Subcutaneous abdominal adipose tissue (tissue), 5 donors: ENCODE results near the gene NES.

Source experiments
- H3K27ac ChIP-seq: one replicate; pipeline ENCODE4 v1.7.0; 2013; ENCODE audit warnings: low read depth, mild to moderate bottlenecking, inconsistent platforms, low read length, moderate library complexity
- H3K27me3 ChIP-seq, 5 donors: one replicate each; pipeline ENCODE4 v1.7.0; 2013; ENCODE audit warnings: low read length in 5 of 5, inconsistent platforms in 1 of 5; ENCODE audit not compliant: control insufficient read depth in 5 of 5, insufficient read depth in 4 of 5
- H3K36me3 ChIP-seq, 5 donors: one replicate each; pipeline ENCODE4 v1.7.0; 2013; ENCODE audit warnings: low read length in 5 of 5; ENCODE audit not compliant: control insufficient read depth in 5 of 5, insufficient read depth in 5 of 5
- H3K4me1 ChIP-seq, 5 donors: one replicate each; pipeline ENCODE4 v1.7.0; 2013; ENCODE audit warnings: low read length in 5 of 5, mild to moderate bottlenecking in 3 of 5, moderate library complexity in 1 of 5; ENCODE audit not compliant: control insufficient read depth in 5 of 5, insufficient read depth in 5 of 5
- H3K4me3 ChIP-seq, 5 donors: one replicate each; pipeline ENCODE4 v1.7.0; 2013; ENCODE audit warnings: low read length in 5 of 5, low read depth in 1 of 5
- H3K9ac ChIP-seq, 5 donors: one replicate each; pipeline ENCODE4 v1.7.0; 2013; ENCODE audit warnings: low read length in 5 of 5, mild to moderate bottlenecking in 4 of 5, moderate library complexity in 3 of 5
- H3K9me3 ChIP-seq, 5 donors: one replicate each; pipeline ENCODE4 v1.7.0; 2013; ENCODE audit warnings: low read length in 5 of 5; ENCODE audit not compliant: control insufficient read depth in 5 of 5
- donor health status: healthy.
- donor health status: healthy.
- donor health status: healthy.
- donor health status: healthy.
- donor health status: healthy.

NES gene

DNA sequence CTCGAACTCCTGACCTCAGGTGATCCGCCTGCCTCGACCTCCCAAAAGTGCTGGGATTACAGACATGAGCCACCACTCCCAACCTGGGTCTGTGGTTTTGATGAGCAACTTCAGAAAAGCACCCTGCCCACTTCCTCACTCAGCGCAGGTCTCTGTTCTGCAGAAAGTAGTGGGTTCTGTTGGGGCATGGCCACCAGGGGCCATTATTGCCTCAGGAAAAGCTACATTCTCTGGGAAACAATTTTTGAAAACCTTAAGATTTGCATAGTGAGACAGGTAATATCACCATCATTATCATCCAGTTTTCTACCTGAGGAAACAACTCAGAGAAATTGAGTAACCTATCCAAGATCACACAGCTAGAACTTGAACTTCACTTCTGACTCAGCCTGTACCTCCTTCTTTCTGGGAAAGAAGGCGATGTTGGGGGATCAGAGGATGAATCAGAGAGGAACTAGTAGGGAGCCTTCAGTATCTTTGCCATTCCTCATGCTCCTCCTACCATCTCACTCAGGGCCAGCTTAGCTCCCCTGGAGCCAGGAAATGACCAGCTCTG is 7.1 kb upstream of the NES start:
- H3K9me3 ChIP-seq, result no peaks in the 10 kb centered on the region
- peaks cover 6 to 44% (median 19%) of the 10 kb centered on the region in 5 donors for H3K27me3 ChIP-seq
- H3K9ac ChIP-seq, result no peak overlapping the region
- no peak overlapping the region for H3K27ac ChIP-seq
- H3K4me3 ChIP-seq, result no peak overlapping the region
- H3K4me1 ChIP-seq, result peaks cover 0 to 2% (median 0%) of the 10 kb centered on the region in 5 donors
- H3K36me3 ChIP-seq, result no peaks in the 10 kb centered on the region

DNA sequence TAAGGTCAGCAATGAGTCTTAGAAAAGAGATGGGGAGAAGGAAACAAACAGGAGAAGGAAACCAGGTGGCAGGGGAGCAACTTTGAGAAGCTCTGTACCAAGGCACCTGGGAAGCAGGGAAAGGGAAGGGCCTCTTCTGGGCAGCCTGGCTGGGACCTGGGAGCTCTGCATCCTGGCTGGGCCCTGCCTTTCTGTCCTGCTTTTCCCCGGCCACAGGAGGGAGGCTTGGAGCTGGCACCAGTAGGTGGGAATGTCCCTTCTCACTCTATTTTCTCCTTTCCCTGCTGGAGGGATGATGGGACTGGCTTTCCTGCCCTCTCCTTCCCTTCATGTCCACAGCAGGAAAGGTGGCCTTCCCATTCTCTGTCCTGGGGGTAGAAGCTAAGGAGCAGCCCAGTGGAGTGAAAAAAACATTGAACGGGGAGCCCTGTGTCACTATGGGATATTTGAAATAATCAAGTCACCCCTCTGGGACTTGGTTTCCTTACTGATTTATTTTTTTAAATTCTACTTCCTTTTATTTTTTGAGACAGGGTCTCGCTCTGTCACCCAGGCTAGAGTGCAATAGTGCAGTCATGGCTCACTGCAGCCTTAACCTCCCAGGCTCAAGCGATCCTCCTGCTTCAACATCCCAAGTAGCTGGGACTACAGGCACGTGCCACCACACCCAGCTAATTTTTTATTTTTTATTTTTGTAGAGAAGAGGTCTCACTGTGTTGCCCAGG is 5.1 kb upstream of the NES start:
- H3K4me1 ChIP-seq, result peaks cover 0 to 7% (median 7%) of the 10 kb centered on the region in 5 donors
- peaks cover 9 to 47% (median 23%) of the 10 kb centered on the region in 5 donors for H3K27me3 ChIP-seq
- H3K36me3 ChIP-seq, result no peaks in the 10 kb centered on the region
- H3K27ac ChIP-seq, result no peak overlapping the region
- H3K9ac ChIP-seq, result no peak overlapping the region
- no peak overlapping the region for H3K4me3 ChIP-seq
- no peaks in the 10 kb centered on the region for H3K9me3 ChIP-seq

DNA sequence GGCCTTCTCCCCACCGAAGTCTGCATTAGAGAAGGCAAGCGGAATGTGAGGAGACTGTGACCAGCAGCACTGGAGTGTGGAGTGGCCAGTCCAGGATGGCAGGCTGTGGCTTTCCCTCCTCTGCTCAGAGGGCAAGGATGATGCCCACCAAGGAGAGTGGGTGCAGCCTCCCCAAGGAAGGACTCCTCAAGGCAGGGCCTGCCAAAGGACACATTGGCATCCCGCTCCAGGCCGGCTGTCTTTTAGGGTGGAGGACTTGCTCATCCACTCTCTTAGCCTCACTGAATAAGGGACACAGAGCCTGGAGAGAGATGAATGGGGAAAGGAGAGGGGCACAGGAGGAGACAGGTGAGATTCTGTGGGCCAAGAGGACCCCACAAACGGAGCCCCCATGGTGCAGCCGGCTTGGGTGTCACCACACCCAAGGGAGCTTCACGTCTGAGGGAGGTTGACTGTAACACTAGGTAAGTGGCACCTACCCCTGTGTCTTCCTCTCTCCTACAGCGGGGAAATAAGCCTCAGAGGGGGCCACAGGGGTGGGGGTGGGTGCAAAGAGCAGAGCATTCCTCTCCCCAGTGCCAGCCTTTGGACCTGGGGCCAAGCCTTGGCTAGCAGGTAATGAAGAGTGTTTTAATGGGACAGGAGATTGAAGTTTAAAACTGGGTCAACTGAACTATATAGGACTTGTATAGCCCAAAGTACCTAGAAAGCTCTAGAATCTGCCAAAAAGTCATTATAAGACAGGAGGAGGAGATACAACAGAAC is 4.2 kb upstream of the NES start:
- no peak overlapping the region for H3K9ac ChIP-seq

DNA sequence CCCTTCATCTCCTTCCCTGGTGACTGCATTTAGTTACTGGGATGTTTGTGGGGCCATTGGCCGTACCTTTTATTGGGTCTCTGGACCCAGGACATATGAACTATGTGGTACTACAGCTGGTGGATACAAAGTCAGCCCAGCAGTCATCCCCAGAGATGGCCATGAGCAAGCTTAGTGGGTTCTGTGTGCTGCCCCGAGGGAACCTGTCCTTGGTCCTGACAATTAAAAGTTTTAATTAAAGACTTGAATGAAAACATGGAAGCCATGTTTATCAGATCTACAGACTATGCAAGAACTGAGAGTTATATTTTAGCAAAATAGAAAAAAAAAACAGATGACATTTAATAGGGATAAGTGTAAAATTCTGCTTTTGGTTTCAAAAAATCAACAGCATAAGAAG is 2.8 kb upstream of the NES start:
- H3K9ac ChIP-seq, result no peak overlapping the region
- no peak overlapping the region for H3K27ac ChIP-seq
- peaks cover 0 to 26% (median 18%) of the 10 kb centered on the region in 5 donors for H3K4me1 ChIP-seq
- H3K36me3 ChIP-seq, result peaks cover 0 to under 1% (median 0%) of the 10 kb centered on the region in 5 donors
- H3K27me3 ChIP-seq, result peaks cover 13 to 64% (median 34%) of the 10 kb centered on the region in 5 donors
- no peak overlapping the region for H3K4me3 ChIP-seq
- H3K9me3 ChIP-seq, result no peaks in the 10 kb centered on the region

More for the DNA sequence above, 4.2 kb upstream of the NES start:
- peaks cover 13 to 56% (median 24%) of the 10 kb centered on the region in 5 donors for H3K27me3 ChIP-seq
- H3K27ac ChIP-seq, result no peak overlapping the region
- no peak overlapping the region for H3K4me3 ChIP-seq
- H3K9me3 ChIP-seq, result no peaks in the 10 kb centered on the region
- H3K36me3 ChIP-seq, result no peaks in the 10 kb centered on the region
- H3K4me1 ChIP-seq, result peaks cover 0 to 15% (median 12%) of the 10 kb centered on the region in 5 donors

DNA sequence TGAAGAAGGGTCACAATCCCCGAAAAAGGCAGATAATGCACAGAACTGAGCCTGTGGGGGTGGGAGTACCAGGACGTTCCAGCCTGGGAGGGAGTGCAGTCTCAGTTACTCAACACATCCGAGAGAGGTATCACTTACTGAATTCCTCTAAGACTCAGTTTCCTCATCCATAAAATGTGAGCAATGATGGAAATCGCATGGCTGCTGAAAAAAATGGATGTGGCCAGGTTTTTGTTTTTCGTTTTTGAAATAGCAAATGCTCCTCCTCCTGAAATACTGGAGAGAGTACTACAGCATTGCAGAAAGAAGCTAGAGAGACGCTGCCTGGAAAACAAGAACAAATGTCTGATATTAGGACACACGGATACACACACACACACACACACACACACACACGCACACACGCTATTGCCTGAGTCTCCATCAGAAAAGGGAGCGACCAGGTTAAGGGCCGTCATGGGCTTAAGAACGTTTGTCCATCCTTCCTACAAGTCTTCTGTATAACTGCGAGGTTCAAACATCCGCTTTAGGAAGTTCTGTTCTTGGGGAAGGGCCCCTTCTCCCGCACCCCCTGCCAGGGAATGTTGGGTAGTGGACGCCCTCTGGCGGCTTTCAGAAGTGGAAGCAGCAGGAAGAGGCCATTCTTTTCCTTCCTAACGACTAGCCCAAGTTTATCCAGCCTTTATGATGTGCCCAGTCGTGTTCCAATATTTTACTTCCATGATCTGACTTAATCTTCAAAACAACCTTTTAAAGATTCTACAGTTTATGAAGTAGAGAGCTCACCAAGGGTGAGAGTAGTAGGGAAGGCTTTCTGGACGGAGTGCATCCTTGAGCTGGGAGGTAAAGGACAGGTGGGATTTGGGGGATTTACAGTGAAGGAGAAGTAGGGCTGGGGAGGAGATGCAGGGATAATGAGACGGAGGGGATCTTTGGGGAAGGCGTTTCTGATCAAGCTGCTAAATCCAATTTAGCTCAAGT is 699 bp upstream of the NES start:
- Histone ChIP-seq H3K36me3 (peaks cover 0 to 15% (median 8%) of the 10 kb centered on the region in 5 donors), H3K9ac (peak overlapping the region in 1 of 5 donors; percentile 66), H3K27ac (peak overlapping the region; percentile 52), H3K4me3 (peak overlapping the region; percentile 21 to 72 (median 69)), H3K4me1 (peaks cover 0 to 45% (median 28%) of the 10 kb centered on the region in 5 donors), H3K27me3 (peaks cover 19 to 65% (median 34%) of the 10 kb centered on the region in 5 donors), H3K9me3 (no peaks in the 10 kb centered on the region)

DNA sequence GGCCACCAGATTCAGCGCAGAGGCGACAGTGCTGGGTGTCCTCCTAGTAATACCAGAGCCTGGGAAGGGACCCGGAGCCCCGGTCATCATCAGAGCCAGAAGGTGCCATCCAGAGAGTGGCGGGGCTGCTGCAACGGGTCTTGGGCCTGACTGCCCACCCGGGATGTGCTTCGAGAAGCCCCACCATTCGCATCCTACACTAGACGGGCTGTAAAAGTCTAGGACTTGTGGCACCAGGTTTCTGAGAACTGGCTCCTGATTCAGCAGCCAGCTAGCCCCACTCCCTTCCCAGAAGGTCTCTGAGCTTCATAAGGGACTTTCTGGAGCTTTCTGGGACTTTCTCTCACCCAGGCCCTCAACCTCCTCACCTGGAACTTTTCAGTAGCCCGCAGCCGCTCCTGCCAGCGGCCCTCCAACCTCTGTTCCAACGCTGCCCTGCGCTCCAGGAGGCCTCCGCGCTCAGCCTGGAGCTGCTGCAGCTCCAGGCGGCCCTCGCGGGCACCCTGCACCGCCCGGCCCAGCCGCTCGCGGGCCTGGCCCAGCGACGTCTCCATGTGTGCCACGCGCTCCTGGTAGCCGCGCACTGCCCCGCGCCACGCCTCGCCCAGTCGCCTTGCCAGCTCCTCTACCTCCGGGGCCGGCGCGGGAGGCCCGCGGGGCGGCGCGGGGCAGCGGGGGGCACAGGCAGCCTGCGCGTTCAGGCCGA is 940 bp downstream of the NES start:
- H3K9me3 ChIP-seq, result no peaks in the 10 kb centered on the region
- peaks cover 0 to 24% (median 8%) of the 10 kb centered on the region in 5 donors for H3K36me3 ChIP-seq
- peak overlapping the region; percentile 1 to 70 (median 69) for H3K4me3 ChIP-seq
- H3K27me3 ChIP-seq, result peaks cover 17 to 58% (median 30%) of the 10 kb centered on the region in 5 donors
- peaks cover 0 to 50% (median 28%) of the 10 kb centered on the region in 5 donors for H3K4me1 ChIP-seq
- H3K27ac ChIP-seq, result peak overlapping the region; percentile 62
- peak overlapping the region in 3 of 5 donors; percentile 31 to 72 (median 47) for H3K9ac ChIP-seq

DNA sequence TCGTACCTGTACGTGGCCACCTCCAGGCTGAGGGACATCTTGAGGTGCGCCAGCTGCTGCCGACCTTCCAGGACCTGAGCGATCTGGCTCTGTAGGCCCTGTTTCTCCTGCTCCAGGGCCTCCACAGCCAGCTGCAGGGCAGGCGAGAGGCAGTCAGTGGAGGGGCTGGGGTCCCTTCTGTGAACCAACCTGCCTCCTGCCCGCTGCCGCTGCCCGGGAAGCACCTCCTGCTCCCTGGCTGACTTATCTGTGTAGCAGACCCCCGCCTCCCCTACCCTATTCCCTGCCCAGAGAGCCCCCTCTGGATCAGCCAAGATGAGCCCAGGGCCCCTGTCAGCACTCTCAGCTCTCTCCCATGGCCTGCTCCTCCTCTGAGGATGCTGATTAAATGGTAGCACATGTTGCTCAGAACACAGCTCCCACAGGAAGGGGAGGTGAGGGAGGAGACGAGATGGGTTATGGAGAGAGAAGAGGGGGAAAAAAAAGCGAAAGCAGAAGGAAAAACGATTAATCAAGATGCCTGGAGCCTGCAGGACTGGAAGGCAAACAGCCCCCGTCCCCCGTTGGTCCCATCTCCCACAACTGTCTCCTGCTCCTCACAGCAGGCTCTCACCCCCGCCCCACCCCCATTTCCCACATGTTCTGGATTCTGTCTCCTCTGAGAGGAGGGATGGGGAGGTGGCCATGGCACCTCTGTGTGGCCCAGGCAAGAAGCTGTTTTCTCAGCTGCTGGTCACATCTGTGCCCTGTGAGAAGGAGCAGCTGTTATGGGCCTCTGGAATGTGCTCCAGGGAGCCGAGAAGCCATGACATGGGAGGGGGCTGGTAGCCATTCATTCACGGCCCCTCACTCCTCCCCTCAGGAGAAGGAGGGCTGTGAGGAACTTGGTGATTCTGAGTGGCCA is 1.7 kb downstream of the NES start:
- Histone ChIP-seq H3K9me3 (no peaks in the 10 kb centered on the region), H3K4me3 (peak overlapping the region in 4 of 5 donors; percentile 48 to 70 (median 69)), H3K27me3 (peaks cover 13 to 57% (median 25%) of the 10 kb centered on the region in 5 donors), H3K27ac (peak overlapping the region; percentile 62), H3K4me1 (peaks cover 0 to 56% (median 28%) of the 10 kb centered on the region in 5 donors), H3K36me3 (peaks cover 0 to 28% (median 8%) of the 10 kb centered on the region in 5 donors), H3K9ac (peak overlapping the region in 3 of 5 donors; percentile 47 to 72 (median 47))

DNA sequence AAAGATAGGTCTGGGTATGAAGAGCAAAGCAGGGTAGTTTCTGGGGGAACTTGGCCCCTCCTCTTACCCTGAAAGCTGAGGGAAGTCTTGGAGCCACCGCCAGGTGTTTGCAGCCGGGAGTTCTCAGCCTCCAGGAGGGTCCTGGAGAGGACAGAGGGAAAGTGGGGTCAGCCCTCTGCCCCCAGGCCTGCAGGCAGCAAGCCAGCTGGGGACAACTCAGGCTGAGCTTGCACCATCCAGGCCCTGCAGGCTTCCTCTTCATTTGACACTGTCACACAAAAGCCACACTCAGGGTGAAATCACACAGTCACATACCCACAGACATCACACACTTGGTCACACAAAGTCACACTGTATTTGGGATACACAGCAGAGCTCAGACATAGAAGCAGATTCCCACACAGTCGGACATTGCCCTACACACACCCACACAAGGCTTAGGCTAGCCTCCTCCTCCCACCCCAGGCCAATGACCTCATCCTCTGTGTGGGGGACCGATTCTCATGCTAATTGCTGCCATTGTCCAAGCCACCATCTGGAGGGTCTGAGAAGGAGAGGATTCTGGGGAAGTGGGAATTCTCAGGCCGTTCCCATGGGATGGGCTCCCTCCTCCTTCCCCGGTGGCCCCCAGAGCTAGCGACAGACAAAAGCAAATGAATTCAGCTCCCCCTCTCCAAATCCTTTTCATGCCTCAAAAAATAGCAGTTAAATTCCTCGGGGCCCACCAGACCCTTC is 3.7 kb downstream of the NES start:
- Histone ChIP-seq H3K4me3 (peak overlapping the region in 1 of 5 donors; percentile 69), H3K4me1 (peaks cover 2 to 75% (median 32%) of the 10 kb centered on the region in 5 donors), H3K27me3 (peaks cover 16 to 47% (median 26%) of the 10 kb centered on the region in 5 donors), H3K36me3 (peaks cover 0 to 28% (median 8%) of the 10 kb centered on the region in 5 donors), H3K27ac (peak overlapping the region; percentile 16), H3K9me3 (no peaks in the 10 kb centered on the region), H3K9ac (peak overlapping the region in 1 of 5 donors; percentile 51)
